Stimulated activated memory B cell treated with anti-CD40 and anti-IgM and Interleukin-4, amounts not matched to agents 10 μg/mL and 1 μg/mL and 100 μg/mL, for 72 hours (primary cell): ENCODE measurements around the gene CEACAM19.
"Not testable (repeated sequence)": the region's sequence is repeated elsewhere in the genome, so short reads cannot be mapped to it uniquely, and the experiment has no call there.

Source experiments
- ATAC-seq: fragments of 150-1000 bp; cut with Tn5 transposase; 2 replicates; pipeline ENCODE4 v1.10.0; 2021
- H3K27ac Mint-ChIP-seq: one replicate; pipeline ENCODE4 v1.8.0; 2022; ENCODE audit warnings: mild to moderate bottlenecking, mixed read lengths
- H3K27me3 Mint-ChIP-seq: one replicate; pipeline ENCODE4 v1.8.0; 2022; ENCODE audit warnings: mixed read lengths
- H3K36me3 Mint-ChIP-seq: one replicate; pipeline ENCODE4 v1.8.0; 2022; ENCODE audit warnings: mixed read lengths
- H3K4me1 Mint-ChIP-seq: one replicate; pipeline ENCODE4 v1.8.0; 2022; ENCODE audit warnings: mixed read lengths
- H3K4me3 Mint-ChIP-seq: one replicate; pipeline ENCODE4 v1.8.0; 2022; ENCODE audit warnings: mild to moderate bottlenecking, moderate library complexity, mixed read lengths
- H3K9me3 Mint-ChIP-seq: one replicate; pipeline ENCODE4 v1.8.0; 2022; ENCODE audit warnings: mixed read lengths

Gene CEACAM19

DNA sequence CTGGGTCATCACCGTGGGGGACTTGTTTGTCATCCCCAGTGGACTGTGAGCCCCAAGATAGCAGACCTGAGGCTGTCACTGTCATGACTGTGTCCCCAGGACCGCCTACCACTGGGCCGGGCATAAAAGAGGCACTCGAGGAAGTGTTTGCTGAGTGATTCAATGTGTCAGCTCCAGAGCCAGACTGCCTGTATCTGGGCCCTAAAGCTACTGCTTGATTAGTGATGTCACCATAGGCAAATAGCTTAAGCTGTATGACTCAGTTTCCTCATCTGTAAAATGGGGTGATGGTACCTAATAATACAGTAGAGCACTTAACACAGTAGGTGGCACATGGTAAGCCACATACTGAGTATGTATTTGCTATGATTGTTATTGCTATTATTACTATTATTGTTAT is 11.2 kb upstream of the CEACAM19 start:
- Mint-ChIP-seq H3K4me3 (no peak overlapping the region), H3K4me1 (peaks cover 8% of the 10 kb centered on the region), H3K27ac (no peak overlapping the region), H3K36me3 (no peaks in the 10 kb centered on the region), H3K27me3 (peaks cover 24% of the 10 kb centered on the region), H3K9me3 (no peaks in the 10 kb centered on the region)
- no peak for ATAC-seq

GRCh38 chr19:44661205-44661604 is 10.1 kb upstream of the CEACAM19 start:
- Mint-ChIP-seq H3K9me3 (no peaks in the 10 kb centered on the region), H3K27me3 (peaks cover 24% of the 10 kb centered on the region), H3K4me1 (peaks cover 8% of the 10 kb centered on the region), H3K36me3 (no peaks in the 10 kb centered on the region), H3K4me3 (no peak overlapping the region), H3K27ac (no peak overlapping the region)
- no peak for ATAC-seq

DNA sequence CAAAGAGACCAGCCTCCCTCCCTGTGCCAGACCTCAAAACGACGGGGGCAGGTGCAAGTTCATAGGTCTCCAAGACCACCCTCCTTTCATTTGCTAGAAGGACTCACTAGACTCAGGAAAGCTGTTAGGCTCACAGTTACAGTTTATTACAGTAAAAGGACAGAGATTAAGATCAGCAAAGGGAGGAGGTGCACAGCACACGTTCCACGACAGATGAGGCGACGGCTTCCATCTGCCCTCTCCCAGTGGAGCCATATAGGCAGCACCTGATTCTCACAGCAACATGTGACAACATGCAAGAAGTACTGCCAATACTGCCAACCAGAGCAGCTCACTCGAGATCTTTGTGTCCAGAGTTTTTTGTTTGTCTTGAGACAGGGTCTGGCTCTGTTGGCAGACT is 9.4 kb upstream of the CEACAM19 start:
- Mint-ChIP-seq H3K27ac (no peak overlapping the region), H3K4me1 (peaks cover 6% of the 10 kb centered on the region), H3K36me3 (no peaks in the 10 kb centered on the region), H3K9me3 (no peaks in the 10 kb centered on the region), H3K27me3 (peaks cover 24% of the 10 kb centered on the region), H3K4me3 (no peak overlapping the region)
- no peak for ATAC-seq

DNA sequence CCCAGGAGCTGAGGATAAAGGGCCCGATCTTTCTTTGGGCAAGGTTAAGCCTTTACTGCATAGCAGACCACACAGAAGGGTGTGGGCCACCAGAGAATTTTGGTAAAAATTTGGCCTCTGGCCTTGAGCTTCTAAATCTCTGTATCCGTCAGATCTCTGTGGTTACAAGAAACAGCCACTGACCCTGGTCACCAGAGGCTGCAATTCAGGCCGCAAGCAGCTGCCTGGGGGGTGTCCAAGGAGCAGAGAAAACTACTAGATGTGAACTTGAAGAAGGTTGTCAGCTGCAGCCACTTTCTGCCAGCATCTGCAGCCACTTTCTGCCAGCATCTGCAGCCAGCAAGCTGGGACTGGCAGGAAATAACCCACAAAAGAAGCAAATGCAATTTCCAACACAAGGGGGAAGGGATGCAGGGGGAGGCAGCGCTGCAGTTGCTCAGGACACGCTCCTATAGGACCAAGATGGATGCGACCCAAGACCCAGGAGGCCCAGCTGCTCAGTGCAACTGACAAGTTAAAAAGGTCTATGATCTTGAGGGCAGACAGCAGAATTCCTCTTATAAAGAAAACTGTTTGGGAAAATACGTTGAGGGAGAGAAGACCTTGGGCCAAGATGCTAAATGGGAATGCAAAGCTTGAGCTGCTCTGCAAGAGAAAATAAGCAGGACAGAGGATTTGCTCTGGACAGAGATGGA is 8.4 kb upstream of the CEACAM19 start:
- Mint-ChIP-seq H3K27me3 (peaks cover 24% of the 10 kb centered on the region), H3K4me3 (no peak overlapping the region), H3K4me1 (no peaks in the 10 kb centered on the region), H3K9me3 (no peaks in the 10 kb centered on the region), H3K36me3 (no peaks in the 10 kb centered on the region), H3K27ac (no peak overlapping the region)
- ATAC-seq = no peak

- Mint-ChIP-seq H3K27ac (no peak overlapping the region), H3K4me1 (no peaks in the 10 kb centered on the region), H3K36me3 (no peaks in the 10 kb centered on the region), H3K9me3 (no peaks in the 10 kb centered on the region), H3K4me3 (no peak overlapping the region), H3K27me3 (peaks cover 24% of the 10 kb centered on the region)
- ATAC-seq = no peak
Observed at GRCh38 chr19:44663996-44664395, 7.3 kb upstream of the CEACAM19 start.

DNA sequence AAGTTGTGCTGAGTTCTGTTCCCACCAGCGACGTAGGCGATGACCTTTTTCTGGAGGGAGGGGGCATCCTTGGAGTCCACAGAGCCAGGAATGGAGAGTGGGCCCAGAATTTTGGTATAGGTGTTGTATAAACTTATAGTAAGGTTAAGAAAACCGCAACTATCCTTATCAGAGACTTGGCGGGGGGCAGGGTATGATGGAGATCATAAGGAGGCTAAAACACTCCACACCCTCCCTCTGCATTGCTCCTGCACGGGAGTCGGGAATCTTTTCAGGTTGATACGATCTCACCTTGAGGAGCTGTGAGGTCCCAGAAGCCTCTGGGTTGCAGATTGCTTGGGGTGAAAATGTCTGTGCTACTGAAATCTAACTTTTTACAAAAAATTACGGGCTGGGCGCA is 6.3 kb upstream of the CEACAM19 start:
- no peak for ATAC-seq
- Mint-ChIP-seq H3K36me3 (no peaks in the 10 kb centered on the region), H3K27me3 (peaks cover 24% of the 10 kb centered on the region), H3K27ac (no peak overlapping the region), H3K4me1 (no peaks in the 10 kb centered on the region), H3K9me3 (no peaks in the 10 kb centered on the region), H3K4me3 (no peak overlapping the region)

DNA sequence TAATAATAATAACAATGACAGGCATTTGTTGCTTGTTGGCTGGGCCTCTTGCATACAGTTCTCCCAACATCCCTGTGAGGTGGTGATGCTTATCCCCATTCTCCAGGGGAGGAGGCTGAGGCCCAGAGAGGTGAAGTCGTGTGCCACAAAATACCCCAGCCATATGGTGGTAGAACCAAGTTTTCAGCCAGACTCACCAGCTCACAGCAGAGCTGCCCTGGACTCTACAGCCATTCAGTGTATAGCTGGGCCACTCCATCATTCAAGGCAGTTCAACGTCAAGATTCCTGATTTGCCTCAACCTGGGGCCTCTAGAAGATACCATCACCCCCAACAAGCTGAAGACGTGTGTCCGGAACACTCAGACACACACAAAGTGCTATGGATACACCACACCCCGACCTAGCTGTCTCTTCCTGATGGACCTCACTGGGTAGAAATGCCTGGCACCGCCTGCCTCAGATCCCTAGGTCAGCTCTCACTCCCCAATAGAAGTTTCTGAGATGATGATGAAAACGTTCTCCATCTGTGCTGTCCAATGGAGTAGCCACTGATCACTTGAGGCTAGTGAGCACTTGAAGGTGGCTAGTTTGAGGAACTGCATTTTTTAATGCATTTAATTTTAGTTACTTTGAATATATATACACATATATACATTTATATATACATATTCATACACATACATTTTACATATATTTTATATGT is 4.3 kb upstream of the CEACAM19 start:
- Mint-ChIP-seq H3K27me3 (peaks cover 11% of the 10 kb centered on the region), H3K27ac (no peak overlapping the region), H3K4me3 (no peak overlapping the region), H3K36me3 (no peaks in the 10 kb centered on the region), H3K9me3 (no peaks in the 10 kb centered on the region), H3K4me1 (no peaks in the 10 kb centered on the region)
- ATAC-seq = no peak

DNA sequence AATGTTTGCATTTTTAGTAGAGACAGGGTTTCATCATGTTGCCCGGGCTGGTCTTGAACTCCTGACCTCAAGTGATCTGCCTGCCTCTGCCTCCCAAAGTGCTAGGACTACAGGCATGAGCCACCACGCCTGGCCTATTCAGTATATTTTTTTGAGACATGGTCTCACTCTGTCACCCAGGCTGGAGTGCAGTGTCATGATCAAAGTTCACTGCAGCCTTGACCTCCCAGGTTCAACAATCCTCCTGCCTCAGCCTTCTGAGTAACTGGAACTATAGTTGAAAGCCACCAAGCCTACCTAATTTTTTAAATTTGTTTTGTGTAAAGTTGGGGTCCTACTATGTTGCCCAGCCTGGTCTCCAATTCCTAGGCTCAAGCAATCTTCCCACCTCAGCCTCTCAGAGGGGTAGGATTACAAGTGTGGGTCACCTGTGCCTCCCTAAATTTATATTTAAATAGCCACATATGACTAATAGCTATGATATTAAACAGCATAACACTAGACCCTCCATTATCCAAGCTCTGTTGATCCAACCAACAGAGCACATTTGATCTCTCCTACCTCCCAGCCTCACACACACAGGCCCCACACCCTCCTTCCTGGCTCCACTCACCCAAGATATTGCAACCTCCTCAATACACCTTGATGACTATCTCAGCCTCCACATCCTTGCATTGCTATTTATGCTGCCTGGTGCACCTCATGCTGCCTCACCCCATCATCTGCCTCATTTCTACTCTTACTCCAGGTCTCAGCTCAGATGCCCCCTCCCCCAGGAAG is 2.1 kb upstream of the CEACAM19 start:
- Mint-ChIP-seq H3K27ac (no peak overlapping the region), H3K27me3 (no peaks in the 10 kb centered on the region), H3K4me3 (no peak overlapping the region), H3K4me1 (no peaks in the 10 kb centered on the region), H3K9me3 (no peaks in the 10 kb centered on the region), H3K36me3 (no peaks in the 10 kb centered on the region)
- ATAC-seq = no peak

DNA sequence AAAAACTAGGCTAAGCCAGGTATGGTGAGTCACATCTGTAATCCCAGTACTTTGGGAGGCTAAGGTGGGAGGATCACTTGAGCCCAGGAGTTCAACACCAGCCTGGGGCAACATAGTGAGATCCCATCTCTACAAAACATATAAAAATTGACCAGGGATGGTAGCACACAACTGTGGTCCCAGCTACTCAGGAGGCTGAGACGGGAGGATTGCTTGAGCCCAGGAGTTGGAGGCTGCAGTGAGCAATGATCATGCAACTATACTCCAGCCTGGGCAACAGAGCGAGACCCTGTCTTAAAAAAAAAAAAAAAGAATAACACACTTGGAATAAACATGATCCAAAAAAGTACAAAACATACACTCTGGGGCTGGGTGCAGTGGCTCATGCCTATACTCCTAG is 1.3 kb upstream of the CEACAM19 start:
- not testable (repeated sequence) for H3K9me3 Mint-ChIP-seq, ATAC-seq, H3K4me3 Mint-ChIP-seq, H3K27ac Mint-ChIP-seq, H3K4me1 Mint-ChIP-seq, H3K36me3 Mint-ChIP-seq, H3K27me3 Mint-ChIP-seq

DNA sequence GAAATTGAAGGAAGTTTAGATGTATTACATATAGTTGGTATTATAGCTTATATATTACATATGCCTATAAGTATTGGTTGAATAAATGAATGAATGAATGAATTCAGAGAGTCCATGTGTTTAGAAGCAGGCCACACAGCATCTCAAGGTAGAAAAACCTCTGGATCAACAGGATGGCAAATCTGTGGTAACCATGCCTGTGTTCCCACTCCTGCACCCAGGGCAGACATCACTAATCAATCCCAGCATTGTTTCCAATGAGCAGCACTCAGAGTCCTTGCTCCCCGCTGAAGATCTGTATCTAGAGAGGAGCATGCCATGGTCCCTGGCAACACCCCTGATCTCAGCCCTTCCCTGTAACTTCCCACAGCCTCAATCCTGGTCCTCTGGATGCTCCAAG is 944 bp downstream of the CEACAM19 start:
- Mint-ChIP-seq H3K27me3 (no peaks in the 10 kb centered on the region), H3K36me3 (no peaks in the 10 kb centered on the region), H3K9me3 (no peaks in the 10 kb centered on the region), H3K27ac (no peak overlapping the region), H3K4me3 (no peak overlapping the region), H3K4me1 (no peaks in the 10 kb centered on the region)
- no peak for ATAC-seq

GRCh38 chr19:44673510-44673909 is 2.2 kb downstream of the CEACAM19 start:
- no peaks in the 10 kb centered on the region for H3K27me3 Mint-ChIP-seq
- no peak for ATAC-seq
- no peaks in the 10 kb centered on the region for H3K36me3 Mint-ChIP-seq
- no peaks in the 10 kb centered on the region for H3K4me1 Mint-ChIP-seq
- no peaks in the 10 kb centered on the region for H3K9me3 Mint-ChIP-seq
- no peak overlapping the region for H3K4me3 Mint-ChIP-seq
- H3K27ac Mint-ChIP-seq = no peak overlapping the region

DNA sequence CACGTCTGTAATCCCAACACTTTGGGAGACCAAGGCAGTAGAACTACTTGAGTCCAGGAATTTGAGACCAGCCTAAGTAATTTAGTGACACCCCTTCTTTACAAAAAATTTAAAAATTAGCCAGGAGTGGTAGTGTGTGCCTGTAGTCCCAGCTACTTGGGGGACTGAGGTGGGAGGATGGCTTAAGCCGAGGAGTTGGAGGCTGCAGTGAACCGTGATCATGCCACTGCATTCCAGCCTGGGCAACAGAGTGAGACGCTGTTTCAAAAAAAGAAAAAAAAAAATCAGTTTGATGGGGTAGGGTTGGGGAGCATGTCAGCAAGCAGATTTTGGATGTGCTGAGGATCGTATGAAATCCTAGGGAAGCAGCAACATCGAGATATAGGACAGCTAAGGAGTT is 4.2 kb downstream of the CEACAM19 start:
- H3K27ac Mint-ChIP-seq = no peak overlapping the region
- no peaks in the 10 kb centered on the region for H3K4me1 Mint-ChIP-seq
- no peaks in the 10 kb centered on the region for H3K9me3 Mint-ChIP-seq
- no peak overlapping the region for H3K4me3 Mint-ChIP-seq
- no peaks in the 10 kb centered on the region for H3K36me3 Mint-ChIP-seq
- H3K27me3 Mint-ChIP-seq = peaks cover 7% of the 10 kb centered on the region
- ATAC-seq = no peak

- H3K4me3 Mint-ChIP-seq = no peak overlapping the region
- no peaks in the 10 kb centered on the region for H3K9me3 Mint-ChIP-seq
- peaks cover 11% of the 10 kb centered on the region for H3K27me3 Mint-ChIP-seq
- no peaks in the 10 kb centered on the region for H3K4me1 Mint-ChIP-seq
- no peak overlapping the region for H3K27ac Mint-ChIP-seq
- no peaks in the 10 kb centered on the region for H3K36me3 Mint-ChIP-seq
- no peak for ATAC-seq
Observed at GRCh38 chr19:44677019-44677811, 5.9 kb downstream of the CEACAM19 start.

GRCh38 chr19:44680536-44680935 is 9.3 kb downstream of the CEACAM19 start:
- no peak for ATAC-seq
- Mint-ChIP-seq H3K4me1 (peaks cover 14% of the 10 kb centered on the region), H3K36me3 (no peaks in the 10 kb centered on the region), H3K27me3 (peaks cover 35% of the 10 kb centered on the region), H3K9me3 (no peaks in the 10 kb centered on the region), H3K27ac (no peak overlapping the region), H3K4me3 (no peak overlapping the region)
